ENCODE measurements around the gene HPSE2. TPM values are rescaled to one million over a fixed set of nuclear protein-coding genes. Genes with fewer than 3 reads are reported as not detected.

HPSE2 gene
- total and polyA plus RNA-seq, 2 of the 13 experiments (the other 11 are each of a cell fraction or from before 2014, with no cell fraction given): 0.01 TPM; not detected in 1

DNA sequence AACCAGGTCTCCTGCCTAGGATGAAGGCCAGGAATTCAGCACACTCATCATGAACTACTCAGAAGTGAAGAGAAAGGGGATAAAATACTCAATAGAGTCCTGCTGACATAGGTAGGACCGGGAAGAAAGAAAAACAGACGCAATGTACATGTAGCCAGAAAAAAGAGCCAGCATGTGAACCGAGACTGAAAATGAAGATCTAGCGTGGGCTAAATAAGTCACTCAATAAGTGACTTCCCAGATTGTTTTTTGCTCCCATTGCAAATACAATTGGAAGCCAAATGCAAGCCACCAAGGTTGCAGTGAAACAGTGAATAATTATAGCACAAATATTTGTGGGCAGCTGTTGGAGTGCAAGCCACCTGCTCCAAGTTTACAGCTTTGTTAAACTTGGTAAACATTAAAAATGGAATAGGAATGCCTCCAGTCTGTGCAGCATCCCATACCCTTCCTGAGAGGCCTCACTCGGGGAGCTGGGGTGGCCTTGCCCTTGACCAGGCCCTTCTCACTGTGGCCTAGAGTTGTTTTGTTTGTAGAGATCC is 754.2 kb downstream of the HPSE2 start:
- H3K4me1 ChIP-seq (ENCODE audit: insufficient read depth, low read length): no peaks in the 10 kb centered on the region
- no peak for FAIRE-seq
- DNase-seq (ENCODE audit: low spot score): no peak
- BruUV-seq (replicated peaks): no TSS peak
- no peak overlapping the region for H3K4me2 ChIP-seq (ENCODE audit: low read depth, low read length)
- H3K9me3 ChIP-seq (ENCODE audit: low read length): no peaks in the 10 kb centered on the region
- H3K4me3 ChIP-seq (replicated peaks in 1 of 3; ENCODE audit: insufficient read depth in 1 of 3, low read depth in 2 of 3, low read length in 3 of 3): no peak overlapping the region
- H3K9ac ChIP-seq (ENCODE audit: insufficient read depth, low read depth, low read length): no peak overlapping the region
- H3K36me3 ChIP-seq (replicated peaks in 1 of 2; ENCODE audit: control insufficient read depth in 1 of 2, insufficient read depth in 2 of 2, low read length in 2 of 2): no peaks in the 10 kb centered on the region
- H3K27me3 ChIP-seq (ENCODE audit: control insufficient read depth in 1 of 2, insufficient read depth in 2 of 2, low read length in 2 of 2): no peaks in the 10 kb centered on the region; a peak in 1 of 5 replicates
- in situ Hi-C loops (cut with HindIII; ENCODE audit: extremely low pct_ligation_motif_present, low pct_unique_long_range_greater_than_20kb): no loop called here
- no peaks in the 10 kb centered on the region for H3K79me2 ChIP-seq (ENCODE audit: insufficient read depth, low read length)
- H3K27ac ChIP-seq (ENCODE audit: extremely low read length, insufficient read depth, low read length): no peak overlapping the region
- ATAC-seq: no peak
- H2AFZ ChIP-seq (ENCODE audit: low read length): no peak overlapping the region
- ChIA-PET POLR2A (no interaction called here), CTCF (ENCODE audit: low intra/inter-chr PET ratio, low total read pairs) (no interaction called here)
- WGBS (ENCODE audit: low lambda C conversion rate): 12% methylated on average over 5 of the region's 5 CpGs
- intact Hi-C loops (cut with micrococcal nuclease; ENCODE audit: unreplicated experiment): no loop called here
- H4K20me1 ChIP-seq (ENCODE audit: insufficient read depth, low read length): no peaks in the 10 kb centered on the region
- TF ChIP-seq ZNF772 (CRISPR knock-in tag; IDR thresholded peaks at IDR 0.05) (no peak), ZNF790 (CRISPR knock-in tag; IDR thresholded peaks at IDR 0.05; ENCODE audit: borderline replicate concordance) (no peak), HOXD1 (CRISPR knock-in tag; IDR thresholded peaks at IDR 0.05) (no peak), GATA4 (IDR thresholded peaks at IDR 0.05; ENCODE audit: borderline replicate concordance, low read depth) (no peak), ARID5B (CRISPR knock-in tag; IDR thresholded peaks at IDR 0.05) (no peak), ZNF263 (CRISPR knock-in tag; IDR thresholded peaks at IDR 0.05) (no peak), TOPORS (CRISPR knock-in tag; IDR thresholded peaks at IDR 0.05) (no peak), JUNB (CRISPR knock-in tag; IDR thresholded peaks at IDR 0.05; ENCODE audit: borderline replicate concordance) (no peak), RFX1 (IDR thresholded peaks at IDR 0.05) (no peak), ZNF414 (CRISPR knock-in tag; IDR thresholded peaks at IDR 0.05) (no peak), IRF2 (CRISPR knock-in tag; IDR thresholded peaks at IDR 0.05) (no peak), ZMYM3 (CRISPR knock-in tag; IDR thresholded peaks at IDR 0.05) (no peak), ZNF749 (CRISPR knock-in tag; IDR thresholded peaks at IDR 0.05; ENCODE audit: borderline replicate concordance) (no peak), ZNF570 (CRISPR knock-in tag; IDR thresholded peaks at IDR 0.05; ENCODE audit: borderline replicate concordance) (no peak), NFYB (CRISPR knock-in tag; IDR thresholded peaks at IDR 0.05) (no peak)
- TF ChIP-seq, protein P1, sequence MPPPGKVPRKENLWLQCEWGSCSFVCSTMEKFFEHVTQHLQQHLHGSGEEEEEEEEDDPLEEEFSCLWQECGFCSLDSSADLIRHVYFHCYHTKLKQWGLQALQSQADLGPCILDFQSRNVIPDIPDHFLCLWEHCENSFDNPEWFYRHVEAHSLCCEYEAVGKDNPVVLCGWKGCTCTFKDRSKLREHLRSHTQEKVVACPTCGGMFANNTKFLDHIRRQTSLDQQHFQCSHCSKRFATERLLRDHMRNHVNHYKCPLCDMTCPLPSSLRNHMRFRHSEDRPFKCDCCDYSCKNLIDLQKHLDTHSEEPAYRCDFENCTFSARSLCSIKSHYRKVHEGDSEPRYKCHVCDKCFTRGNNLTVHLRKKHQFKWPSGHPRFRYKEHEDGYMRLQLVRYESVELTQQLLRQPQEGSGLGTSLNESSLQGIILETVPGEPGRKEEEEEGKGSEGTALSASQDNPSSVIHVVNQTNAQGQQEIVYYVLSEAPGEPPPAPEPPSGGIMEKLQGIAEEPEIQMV (CRISPR knock-in tag; IDR thresholded peaks at IDR 0.05; ENCODE audit: low read depth): no peak
- TF ChIP-seq, protein P2, sequence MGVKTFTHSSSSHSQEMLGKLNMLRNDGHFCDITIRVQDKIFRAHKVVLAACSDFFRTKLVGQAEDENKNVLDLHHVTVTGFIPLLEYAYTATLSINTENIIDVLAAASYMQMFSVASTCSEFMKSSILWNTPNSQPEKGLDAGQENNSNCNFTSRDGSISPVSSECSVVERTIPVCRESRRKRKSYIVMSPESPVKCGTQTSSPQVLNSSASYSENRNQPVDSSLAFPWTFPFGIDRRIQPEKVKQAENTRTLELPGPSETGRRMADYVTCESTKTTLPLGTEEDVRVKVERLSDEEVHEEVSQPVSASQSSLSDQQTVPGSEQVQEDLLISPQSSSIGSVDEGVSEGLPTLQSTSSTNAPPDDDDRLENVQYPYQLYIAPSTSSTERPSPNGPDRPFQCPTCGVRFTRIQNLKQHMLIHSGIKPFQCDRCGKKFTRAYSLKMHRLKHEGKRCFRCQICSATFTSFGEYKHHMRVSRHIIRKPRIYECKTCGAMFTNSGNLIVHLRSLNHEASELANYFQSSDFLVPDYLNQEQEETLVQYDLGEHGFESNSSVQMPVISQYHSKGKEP (CRISPR knock-in tag; IDR thresholded peaks at IDR 0.05): no peak
